Endothelial cell (in vitro differentiated cells): ENCODE measurements around the gene MED17. TPM values are rescaled to one million over a fixed set of nuclear protein-coding genes. Genes with fewer than 3 reads are reported as not detected.
A peak's percentile ranks its signal among the peaks of the same experiment; 100 is the strongest.

Experiments
- DNase-seq: peaks from one replicate; pipeline ENCODE4 v3.0.0; 2021; ENCODE audit warnings: low spot score
- H3K27ac Mint-ChIP-seq: one replicate; pipeline ENCODE4 v1.8.0; 2021; ENCODE audit warnings: mixed read lengths, inconsistent platforms; ENCODE audit not compliant: unreplicated experiment
- H3K27me3 Mint-ChIP-seq: one replicate; pipeline ENCODE4 v1.8.0; 2021; ENCODE audit warnings: mild to moderate bottlenecking, moderate library complexity, mixed read lengths, inconsistent platforms; ENCODE audit not compliant: unreplicated experiment
- H3K36me3 Mint-ChIP-seq: one replicate; pipeline ENCODE4 v1.8.0; 2021; ENCODE audit warnings: mild to moderate bottlenecking, low read depth, mixed read lengths, inconsistent platforms; ENCODE audit not compliant: unreplicated experiment
- H3K4me1 Mint-ChIP-seq: one replicate; pipeline ENCODE4 v1.8.0; 2021; ENCODE audit warnings: mild to moderate bottlenecking, mixed read lengths, inconsistent platforms; ENCODE audit not compliant: unreplicated experiment
- H3K4me3 Mint-ChIP-seq: one replicate; pipeline ENCODE4 v1.8.0; 2021; ENCODE audit warnings: mild to moderate bottlenecking, mixed read lengths, inconsistent platforms; ENCODE audit not compliant: unreplicated experiment
- H3K9me3 Mint-ChIP-seq: one replicate; pipeline ENCODE4 v1.8.0; 2021; ENCODE audit warnings: mixed read lengths, inconsistent platforms; ENCODE audit not compliant: unreplicated experiment
- CTCF ChIP-seq: fragments of 200-600 bp; sonication (generic); IDR thresholded peaks from one replicate; pipeline ENCODE4 v1.5.0; 2021; ENCODE audit warnings: antibody characterized with exemption; ENCODE audit not compliant: unreplicated experiment
- total RNA-seq: library from RNA; stranded (reverse); fragmentation: NEBNext Ultra II Directional; extraction: Animal tissue kit (Norgen Biotek cat#: 25700); gene quantifications from one replicate; pipeline ENCODE4 v1.2.1, GENCODE V29; 2021; ENCODE audit not compliant: unreplicated experiment

The MED17 gene
- total RNA-seq, 1 donor from 2014 or later, result 38.7 TPM

GRCh38 chr11:93843906-93844305 lies 59.8 kb downstream of the MED17 start:
- no peak for DNase-seq
- H3K27ac Mint-ChIP-seq, result no peak overlapping the region
- H3K36me3 Mint-ChIP-seq, result no peaks in the 10 kb centered on the region
- TF ChIP-seq CTCF, result no peak
- no peaks in the 10 kb centered on the region for H3K9me3 Mint-ChIP-seq
- H3K4me3 Mint-ChIP-seq, result no peak overlapping the region
- peaks cover 8% of the 10 kb centered on the region for H3K27me3 Mint-ChIP-seq
- H3K4me1 Mint-ChIP-seq, result no peaks in the 10 kb centered on the region

DNA sequence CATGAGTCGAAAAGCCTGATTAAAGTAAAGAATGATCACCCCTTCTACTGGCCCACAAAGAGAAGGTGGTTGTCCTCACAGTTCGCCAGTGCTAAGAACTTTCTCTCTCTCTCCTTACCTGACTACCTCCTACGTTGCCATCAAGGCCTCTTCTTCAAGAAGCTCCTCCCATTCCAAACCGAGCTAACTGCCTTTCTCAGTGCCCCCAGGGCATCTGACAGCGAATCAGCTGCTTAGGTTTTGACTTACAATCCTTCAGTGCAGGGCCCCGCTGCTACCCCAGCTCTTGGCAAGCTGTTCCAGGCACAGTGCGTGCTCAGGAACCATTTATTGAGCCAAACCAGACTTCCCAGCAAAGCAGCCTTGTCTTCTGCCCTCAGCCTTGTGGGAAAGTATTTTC lies 60.5 kb downstream of the MED17 start:
- H3K36me3 Mint-ChIP-seq, result no peaks in the 10 kb centered on the region
- no peak for TF ChIP-seq CTCF
- H3K27me3 Mint-ChIP-seq, result peaks cover 12% of the 10 kb centered on the region
- no peak for DNase-seq
- no peaks in the 10 kb centered on the region for H3K9me3 Mint-ChIP-seq
- no peak overlapping the region for H3K27ac Mint-ChIP-seq
- no peak overlapping the region for H3K4me3 Mint-ChIP-seq
- H3K4me1 Mint-ChIP-seq, result peaks cover 2% of the 10 kb centered on the region

- H3K4me1 Mint-ChIP-seq, result peaks cover 3% of the 10 kb centered on the region
- H3K4me3 Mint-ChIP-seq, result no peak overlapping the region
- no peak overlapping the region for H3K27ac Mint-ChIP-seq
- TF ChIP-seq CTCF, result no peak
- no peaks in the 10 kb centered on the region for H3K9me3 Mint-ChIP-seq
- DNase-seq, result no peak
- H3K36me3 Mint-ChIP-seq, result no peaks in the 10 kb centered on the region
- peaks cover 12% of the 10 kb centered on the region for H3K27me3 Mint-ChIP-seq
Measured at GRCh38 chr11:93845181-93846092, 61.4 kb downstream of the MED17 start.

- TF ChIP-seq CTCF, result no peak
- Mint-ChIP-seq H3K4me3 (no peak overlapping the region), H3K27me3 (peaks cover 12% of the 10 kb centered on the region), H3K36me3 (no peaks in the 10 kb centered on the region), H3K4me1 (peaks cover 3% of the 10 kb centered on the region), H3K27ac (no peak overlapping the region), H3K9me3 (no peaks in the 10 kb centered on the region)
- DNase-seq, result no peak
Measured at GRCh38 chr11:93846411-93846810, 62.3 kb downstream of the MED17 start.

DNA sequence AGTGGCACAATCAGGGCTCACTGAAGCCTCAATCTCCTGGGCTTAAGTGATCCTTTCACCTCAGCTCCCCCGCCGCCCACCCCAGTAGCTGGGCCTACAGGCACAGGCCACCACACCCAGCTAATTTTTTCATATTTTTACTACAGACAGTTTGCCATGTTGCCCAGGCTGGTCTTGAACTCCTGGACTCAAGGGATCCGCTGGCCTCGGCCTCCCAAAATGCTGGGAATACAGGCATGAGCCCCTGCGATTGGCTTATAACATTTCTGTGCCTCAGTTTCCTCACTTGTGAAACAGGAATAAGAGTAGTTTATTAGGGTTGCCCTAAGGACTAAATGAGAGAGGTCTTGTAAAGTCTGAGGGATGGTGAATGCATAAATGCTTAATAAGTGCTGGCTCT lies 65.1 kb downstream of the MED17 start:
- no peak for TF ChIP-seq CTCF
- no peak overlapping the region for H3K27ac Mint-ChIP-seq
- H3K27me3 Mint-ChIP-seq, result peaks cover 10% of the 10 kb centered on the region
- DNase-seq, result no peak
- H3K9me3 Mint-ChIP-seq, result no peaks in the 10 kb centered on the region
- H3K4me1 Mint-ChIP-seq, result peaks cover 3% of the 10 kb centered on the region
- H3K36me3 Mint-ChIP-seq, result no peaks in the 10 kb centered on the region
- H3K4me3 Mint-ChIP-seq, result peak overlapping the region; percentile 54
